Prostate gland (tissue), 2 donors: ENCODE data around the gene CLIP3. TPM values are rescaled to one million over a fixed set of nuclear protein-coding genes. Genes with fewer than 3 reads are reported as not detected.

ENCODE experiments used
- DNase-seq: peaks from one replicate; pipeline ENCODE4 v3.0.0-alpha.2; 2019; ENCODE audit warnings: low spot score
- H3K27ac ChIP-seq, 2 donors: fragments of 200-600 bp; sonication (generic); 2 replicates each; pipeline ENCODE4 v1.5.1; 2017 to 2019
- H3K27me3 ChIP-seq: fragments of 200-600 bp; sonication (generic); replicated peaks from 2 replicates; pipeline ENCODE4 v1.5.1; 2019; ENCODE audit not compliant: insufficient read depth
- H3K36me3 ChIP-seq, 2 donors: fragments of 200-600 bp; sonication (generic); 1 replicate in 1 of 2; 2 replicates in 1 of 2; pipeline versions ENCODE4 v1.5.1 to v1.8.1; 2017 to 2019
- H3K4me1 ChIP-seq: fragments of 200-600 bp; sonication (generic); replicated peaks from 2 replicates; pipeline ENCODE4 v1.5.1; 2019
- H3K4me3 ChIP-seq, 2 donors: fragments of 200-600 bp; sonication (generic); 2 replicates each; pipeline ENCODE4 v1.5.1; 2017 to 2019
- H3K9me3 ChIP-seq: fragments of 200-600 bp; sonication (generic); 2 replicates; pipeline ENCODE4 v1.5.1; 2017
- POLR2A ChIP-seq: fragments of 450-650 bp; IDR thresholded peaks from one replicate; pipeline ENCODE4 v1.6.1; 2016; ENCODE audit warnings: antibody characterized with exemption, mild to moderate bottlenecking
- POLR2AphosphoS5 ChIP-seq: sonication (generic); formaldehyde crosslinking; IDR thresholded peaks from one replicate; pipeline ENCODE4 v1.6.1; 2017; ENCODE audit warnings: antibody characterized with exemption
- WGBS: methylation state at CpG from one replicate; pipeline ENCODE4 v1.1.5; 2018; 5-methylcytosine and 5-hydroxymethylcytosine counted together
- intact Hi-C: fragments of 100-400 bp; cut with DNase I; formaldehyde crosslinking; loops from one replicate; pipeline ENCODE4 v1.14.2; 2022
- total RNA-seq, 2 donors: library from RNA; depleted of rRNA; stranded (reverse); fragments of >200 nt; gene quantifications; one replicate each; pipeline ENCODE4 v1.1.0, GENCODE V29; 2016
- TF ChIP-seq, protein P1 (sequence below), 4 experiments: fragments of 200-600 bp in 2 of 4; fragments of 450-650 bp in 2 of 4; sonication (generic) in 2 of 4; IDR thresholded peaks; 1 replicate in 3 of 4; 2 replicates in 1 of 4; pipeline ENCODE4 v1.5.1; 2016 to 2019; ENCODE audit warnings: antibody characterized with exemption in 4 of 4, mild to moderate bottlenecking in 2 of 4, moderate library complexity in 2 of 4

The CLIP3 gene
- total RNA-seq, 2 donors from 2014 or later: 7.4 to 31.2 TPM

DNA sequence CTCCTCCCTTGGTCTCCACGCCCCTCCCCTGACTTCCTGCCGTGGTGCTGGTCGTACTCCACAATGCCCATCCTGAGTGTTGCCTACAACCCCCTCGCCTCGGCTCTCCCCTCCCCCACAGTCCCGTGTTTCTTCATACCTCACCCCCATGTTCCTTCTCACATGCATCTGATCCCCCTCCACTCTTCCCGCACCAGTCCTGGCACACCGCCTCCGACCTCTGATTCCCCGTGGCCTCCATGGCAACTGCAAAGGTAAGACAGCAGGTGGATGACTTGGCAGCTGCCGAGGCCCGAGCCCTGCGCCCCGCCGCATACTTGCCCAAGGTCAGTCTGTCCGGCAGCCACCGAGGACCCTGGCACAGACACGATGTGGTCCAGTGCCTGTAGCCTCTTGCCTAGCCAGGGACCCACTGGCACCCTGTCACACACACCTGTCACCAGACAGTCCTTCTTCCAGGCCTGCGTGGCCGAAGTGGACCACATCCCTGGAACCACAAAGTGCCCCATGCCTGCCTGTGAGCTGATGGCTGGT lies 53.8 kb downstream of the CLIP3 start:
- H3K9me3 ChIP-seq: no peaks in the 10 kb centered on the region
- intact Hi-C loops: no loop called here
- H3K4me3 ChIP-seq: no peak overlapping the region
- no peaks in the 10 kb centered on the region for H3K36me3 ChIP-seq
- H3K27me3 ChIP-seq: no peaks in the 10 kb centered on the region
- no peak for DNase-seq
- 61% methylated on average over 19 of the region's 20 CpGs for WGBS
- no peak overlapping the region for H3K27ac ChIP-seq
- TF ChIP-seq POLR2A: no peak
- TF ChIP-seq, protein P1, sequence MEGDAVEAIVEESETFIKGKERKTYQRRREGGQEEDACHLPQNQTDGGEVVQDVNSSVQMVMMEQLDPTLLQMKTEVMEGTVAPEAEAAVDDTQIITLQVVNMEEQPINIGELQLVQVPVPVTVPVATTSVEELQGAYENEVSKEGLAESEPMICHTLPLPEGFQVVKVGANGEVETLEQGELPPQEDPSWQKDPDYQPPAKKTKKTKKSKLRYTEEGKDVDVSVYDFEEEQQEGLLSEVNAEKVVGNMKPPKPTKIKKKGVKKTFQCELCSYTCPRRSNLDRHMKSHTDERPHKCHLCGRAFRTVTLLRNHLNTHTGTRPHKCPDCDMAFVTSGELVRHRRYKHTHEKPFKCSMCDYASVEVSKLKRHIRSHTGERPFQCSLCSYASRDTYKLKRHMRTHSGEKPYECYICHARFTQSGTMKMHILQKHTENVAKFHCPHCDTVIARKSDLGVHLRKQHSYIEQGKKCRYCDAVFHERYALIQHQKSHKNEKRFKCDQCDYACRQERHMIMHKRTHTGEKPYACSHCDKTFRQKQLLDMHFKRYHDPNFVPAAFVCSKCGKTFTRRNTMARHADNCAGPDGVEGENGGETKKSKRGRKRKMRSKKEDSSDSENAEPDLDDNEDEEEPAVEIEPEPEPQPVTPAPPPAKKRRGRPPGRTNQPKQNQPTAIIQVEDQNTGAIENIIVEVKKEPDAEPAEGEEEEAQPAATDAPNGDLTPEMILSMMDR (IDR thresholded peaks at IDR 0.05): no peak
- TF ChIP-seq POLR2AphosphoS5: no peak
- H3K4me1 ChIP-seq: no peaks in the 10 kb centered on the region

DNA sequence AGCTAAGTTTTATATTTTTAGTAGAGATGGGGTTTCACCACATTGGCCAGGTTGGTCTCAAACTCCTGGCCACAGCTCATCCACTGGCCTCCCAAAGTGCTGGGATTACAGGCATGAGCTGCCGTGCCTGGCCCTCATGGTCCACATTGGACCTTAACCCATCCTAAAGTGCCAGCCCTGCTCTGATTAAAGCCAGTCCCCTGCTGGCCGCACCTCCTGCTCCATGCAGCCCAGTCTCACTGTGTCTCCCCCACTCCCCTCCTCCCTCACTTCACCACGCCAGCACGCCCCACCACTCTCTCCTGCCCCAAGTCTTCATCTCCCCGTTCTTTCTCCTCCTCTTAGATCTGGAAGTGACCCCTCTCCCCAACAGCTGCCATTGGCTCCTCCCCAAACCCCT lies 54.4 kb downstream of the CLIP3 start:
- no peak for TF ChIP-seq POLR2AphosphoS5
- TF ChIP-seq, protein P1 (IDR thresholded peaks at IDR 0.05): no peak
- no peak for TF ChIP-seq POLR2A
- Histone ChIP-seq H3K27ac (no peak overlapping the region), H3K4me3 (no peak overlapping the region), H3K27me3 (no peaks in the 10 kb centered on the region), H3K9me3 (no peaks in the 10 kb centered on the region), H3K36me3 (no peaks in the 10 kb centered on the region), H3K4me1 (no peaks in the 10 kb centered on the region)
- 31% methylated on average over 5 of the region's 5 CpGs for WGBS
- no peak for DNase-seq
- intact Hi-C loops: no loop called here

DNA sequence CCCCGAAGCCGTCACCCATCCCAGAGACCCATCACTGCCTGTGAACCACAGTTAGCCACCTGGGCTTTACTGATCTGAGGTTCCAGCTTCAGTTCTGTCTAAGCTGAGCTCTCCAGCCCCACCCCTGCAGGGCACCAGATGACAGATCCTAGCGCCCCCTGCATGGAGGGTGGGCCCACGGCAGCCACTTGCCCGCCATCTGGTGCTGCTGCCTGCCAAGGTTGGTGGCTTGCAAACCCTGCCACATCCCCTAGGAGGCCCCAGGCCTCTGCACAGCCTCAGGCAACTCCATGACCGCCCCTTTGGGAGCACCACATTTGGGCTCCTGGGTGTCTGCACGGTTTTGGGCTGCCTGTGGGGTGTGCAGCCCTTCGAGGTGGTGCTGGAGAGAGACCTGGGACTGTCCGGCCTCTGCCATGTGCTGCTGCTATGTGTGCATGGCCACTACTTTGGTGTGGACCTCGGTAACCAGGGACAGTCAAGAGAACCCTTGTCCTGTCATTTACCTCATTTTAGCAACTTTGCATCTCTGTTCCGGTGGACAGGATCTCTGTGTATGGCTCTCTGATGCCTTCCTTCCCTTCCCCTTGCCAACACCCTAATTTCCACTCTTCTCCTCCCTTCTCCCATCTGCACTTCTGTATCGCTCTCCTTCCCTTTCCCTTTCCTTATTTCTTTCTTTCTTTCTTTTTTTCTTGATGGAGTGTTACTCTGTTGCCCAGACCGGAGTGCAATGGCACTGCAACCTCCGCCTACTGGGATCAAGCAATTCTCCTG lies 55.0 kb downstream of the CLIP3 start:
- Histone ChIP-seq H3K27ac (no peak overlapping the region), H3K4me3 (no peak overlapping the region), H3K9me3 (no peaks in the 10 kb centered on the region), H3K36me3 (no peaks in the 10 kb centered on the region), H3K4me1 (no peaks in the 10 kb centered on the region), H3K27me3 (no peaks in the 10 kb centered on the region)
- DNase-seq: no peak
- intact Hi-C loops: no loop called here
- 49% methylated on average over 14 of the region's 14 CpGs for WGBS
- TF ChIP-seq, protein P1 (IDR thresholded peaks at IDR 0.05): no peak
- TF ChIP-seq POLR2A (no peak), POLR2AphosphoS5 (no peak)

DNA sequence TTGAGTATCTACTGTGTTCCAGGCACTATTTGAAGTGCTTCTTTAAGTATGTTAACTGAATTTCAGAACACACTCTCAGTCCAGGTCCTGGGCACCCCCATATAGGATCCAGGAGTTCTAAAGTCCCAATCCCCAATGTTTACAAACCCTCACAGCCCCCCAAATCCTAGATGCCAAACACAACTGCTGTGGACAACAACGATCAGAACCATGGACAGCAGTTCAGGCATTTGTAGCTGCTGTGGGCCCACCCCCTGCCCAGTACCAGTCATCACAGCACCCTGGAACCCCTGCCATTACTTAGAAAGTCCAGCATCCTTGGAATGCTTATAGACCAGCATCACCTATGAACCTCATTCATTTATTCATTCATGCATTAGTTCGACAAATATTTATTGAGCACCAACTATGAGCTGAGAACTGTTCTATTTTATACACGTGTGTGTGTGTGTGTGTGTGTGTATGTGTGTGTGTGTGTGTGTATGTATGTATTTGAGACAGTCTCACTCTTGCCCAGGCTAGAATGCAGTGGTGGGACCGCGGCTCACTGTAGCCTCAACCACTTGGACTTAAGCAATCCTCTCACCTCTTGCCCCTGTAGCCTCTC lies 57.0 kb downstream of the CLIP3 start:
- intact Hi-C loops: no loop called here

More for the DNA sequence above, 57.0 kb downstream of the CLIP3 start:
- Histone ChIP-seq H3K4me3 (no peak overlapping the region), H3K36me3 (no peaks in the 10 kb centered on the region), H3K27ac (no peak overlapping the region), H3K4me1 (no peaks in the 10 kb centered on the region), H3K9me3 (no peaks in the 10 kb centered on the region), H3K27me3 (no peaks in the 10 kb centered on the region)
- WGBS: 33% methylated on average over 5 of the region's 5 CpGs
- no peak for TF ChIP-seq POLR2AphosphoS5
- TF ChIP-seq POLR2A: no peak
- TF ChIP-seq, protein P1 (IDR thresholded peaks at IDR 0.05): no peak
- no peak for DNase-seq
